ENCODE results near the gene KBTBD6. TPM values are rescaled to one million over a fixed set of nuclear protein-coding genes. Genes with fewer than 3 reads are reported as not detected.

The KBTBD6 gene
- total and polyA plus RNA-seq, 2 of the 13 experiments (the other 11 are each of a cell fraction or from before 2014, with no cell fraction given) = 4.4 to 12.0 TPM

GRCh38 chr13:41162151-41162550 is 29.5 kb upstream of the KBTBD6 start:
- H2AFZ ChIP-seq (ENCODE audit: low read length) = no peak overlapping the region
- in situ Hi-C loops (cut with HindIII; ENCODE audit: extremely low pct_ligation_motif_present, low pct_unique_long_range_greater_than_20kb) (no loop called here), intact Hi-C loops (cut with micrococcal nuclease; ENCODE audit: unreplicated experiment) (no loop called here)
- no peaks in the 10 kb centered on the region for H4K20me1 ChIP-seq (ENCODE audit: insufficient read depth, low read length)
- DNase-seq (ENCODE audit: low spot score) (no peak), FAIRE-seq (no peak), ATAC-seq (no peak)
- H3K27ac ChIP-seq (ENCODE audit: extremely low read length, insufficient read depth, low read length) = no peak overlapping the region
- ChIA-PET POLR2A (no interaction called here), CTCF (ENCODE audit: low intra/inter-chr PET ratio, low total read pairs) (no interaction called here)
- no peaks in the 10 kb centered on the region for H3K79me2 ChIP-seq (ENCODE audit: insufficient read depth, low read length)
- H3K4me3 ChIP-seq (replicated peaks in 1 of 3; ENCODE audit: insufficient read depth in 1 of 3, low read depth in 2 of 3, low read length in 3 of 3) = no peak overlapping the region
- no peak for TF ChIP-seq CENPBD1 (CRISPR knock-in tag; IDR thresholded peaks at IDR 0.05; ENCODE audit: borderline replicate concordance, low read depth)
- no peak for TF ChIP-seq POLR2AphosphoS5 (IDR thresholded peaks at IDR 0.05; ENCODE audit: low read depth, low read length)
- TF ChIP-seq ATF4 (CRISPR knock-in tag; IDR thresholded peaks at IDR 0.05) = no peak
- TF ChIP-seq RFX3 (CRISPR knock-in tag; IDR thresholded peaks at IDR 0.05) = no peak
- H3K4me2 ChIP-seq (ENCODE audit: low read depth, low read length) = no peak overlapping the region
- H3K36me3 ChIP-seq (replicated peaks in 1 of 2; ENCODE audit: control insufficient read depth in 1 of 2, insufficient read depth in 2 of 2, low read length in 2 of 2) = no peaks in the 10 kb centered on the region
- 68% methylated on average over 3 of the region's 3 CpGs for WGBS (ENCODE audit: low lambda C conversion rate)
- no peaks in the 10 kb centered on the region for H3K4me1 ChIP-seq (ENCODE audit: insufficient read depth, low read length)
- no TSS peak for BruUV-seq (replicated peaks)
- H3K9ac ChIP-seq (ENCODE audit: insufficient read depth, low read depth, low read length) = no peak overlapping the region
- H3K27me3 ChIP-seq (ENCODE audit: control insufficient read depth in 1 of 2, insufficient read depth in 2 of 2, low read length in 2 of 2) = no peaks in the 10 kb centered on the region
- no peaks in the 10 kb centered on the region for H3K9me3 ChIP-seq (ENCODE audit: low read length)

GRCh38 chr13:41159174-41159573 is 26.6 kb upstream of the KBTBD6 start:
- ChIA-PET CTCF (ENCODE audit: low intra/inter-chr PET ratio, low total read pairs) (no interaction called here), POLR2A (no interaction called here)
- Histone ChIP-seq H3K4me3 (replicated peaks in 1 of 3; ENCODE audit: insufficient read depth in 1 of 3, low read depth in 2 of 3, low read length in 3 of 3) (no peak overlapping the region), H3K79me2 (ENCODE audit: insufficient read depth, low read length) (no peaks in the 10 kb centered on the region), H3K36me3 (replicated peaks in 1 of 2; ENCODE audit: control insufficient read depth in 1 of 2, insufficient read depth in 2 of 2, low read length in 2 of 2) (no peaks in the 10 kb centered on the region), H3K9me3 (ENCODE audit: low read length) (no peaks in the 10 kb centered on the region), H3K27me3 (ENCODE audit: control insufficient read depth in 1 of 2, insufficient read depth in 2 of 2, low read length in 2 of 2) (no peaks in the 10 kb centered on the region), H3K4me1 (ENCODE audit: insufficient read depth, low read length) (no peaks in the 10 kb centered on the region), H3K27ac (ENCODE audit: extremely low read length, insufficient read depth, low read length) (no peak overlapping the region), H2AFZ (ENCODE audit: low read length) (no peak overlapping the region), H3K9ac (ENCODE audit: insufficient read depth, low read depth, low read length) (no peak overlapping the region), H4K20me1 (ENCODE audit: insufficient read depth, low read length) (no peaks in the 10 kb centered on the region), H3K4me2 (ENCODE audit: low read depth, low read length) (no peak overlapping the region)
- no TSS peak for BruUV-seq (replicated peaks)
- TF ChIP-seq GPBP1L1 (CRISPR knock-in tag; IDR thresholded peaks at IDR 0.05) = no peak
- no peak for TF ChIP-seq CBX2 (IDR thresholded peaks at IDR 0.05; ENCODE audit: low read depth, low read length)
- TF ChIP-seq CBX2 (CRISPR knock-in tag; IDR thresholded peaks at IDR 0.05; ENCODE audit: low read depth) = no peak
- in situ Hi-C loops (cut with HindIII; ENCODE audit: extremely low pct_ligation_motif_present, low pct_unique_long_range_greater_than_20kb) = no loop called here
- DNase-seq (ENCODE audit: low spot score) (no peak), FAIRE-seq (no peak), ATAC-seq (no peak)
- intact Hi-C loops (cut with micrococcal nuclease; ENCODE audit: unreplicated experiment) = no loop called here

Data from HepG2 (cell line).